ENCODE data around the gene THSD4.
"Not testable (repeated sequence)": the region's sequence is repeated elsewhere in the genome, so short reads cannot be mapped to it uniquely, and the experiment has no call there.

- TF ChIP-seq POLR2AphosphoS5, CTCF, EP300, POLR2A (IDR thresholded peaks at IDR 0.05): not testable (repeated sequence)
Measured at GRCh38 chr15:71213943-71214342, 98.7 kb downstream of the THSD4 start.

Data from sigmoid colon (tissue), 4 donors.